Mesenteric fat pad (tissue), 1 donor: Measurements from ENCODE around the gene SPAG17. TPM values are rescaled to one million over a fixed set of nuclear protein-coding genes. Genes with fewer than 3 reads are reported as not detected.

Experiments used
- DNase-seq: peaks from one replicate; pipeline ENCODE4 v3.0.0-alpha.2; 2020; ENCODE audit warnings: low spot score
- total RNA-seq: library from RNA; stranded (reverse); fragmentation: NEBNext Ultra II Directional; extraction: Animal tissue kit (Norgen Biotek cat#: 25700); gene quantifications from one replicate; pipeline ENCODE4 v1.2.1, GENCODE V29; 2021
- donor health status: DM: yes; HTN: yes; CAD: no.

SPAG17 gene
- total RNA-seq, 1 donor from 2014 or later = not detected

GRCh38 chr1:117905019-117905418, 280.0 kb downstream of the SPAG17 start:
- DNase-seq = no peak

- no peak for DNase-seq
These were observed 280.5 kb downstream of the SPAG17 start for GRCh38 chr1:117904485-117904884.
